ENCODE measurements around the gene TULP4.

DNA sequence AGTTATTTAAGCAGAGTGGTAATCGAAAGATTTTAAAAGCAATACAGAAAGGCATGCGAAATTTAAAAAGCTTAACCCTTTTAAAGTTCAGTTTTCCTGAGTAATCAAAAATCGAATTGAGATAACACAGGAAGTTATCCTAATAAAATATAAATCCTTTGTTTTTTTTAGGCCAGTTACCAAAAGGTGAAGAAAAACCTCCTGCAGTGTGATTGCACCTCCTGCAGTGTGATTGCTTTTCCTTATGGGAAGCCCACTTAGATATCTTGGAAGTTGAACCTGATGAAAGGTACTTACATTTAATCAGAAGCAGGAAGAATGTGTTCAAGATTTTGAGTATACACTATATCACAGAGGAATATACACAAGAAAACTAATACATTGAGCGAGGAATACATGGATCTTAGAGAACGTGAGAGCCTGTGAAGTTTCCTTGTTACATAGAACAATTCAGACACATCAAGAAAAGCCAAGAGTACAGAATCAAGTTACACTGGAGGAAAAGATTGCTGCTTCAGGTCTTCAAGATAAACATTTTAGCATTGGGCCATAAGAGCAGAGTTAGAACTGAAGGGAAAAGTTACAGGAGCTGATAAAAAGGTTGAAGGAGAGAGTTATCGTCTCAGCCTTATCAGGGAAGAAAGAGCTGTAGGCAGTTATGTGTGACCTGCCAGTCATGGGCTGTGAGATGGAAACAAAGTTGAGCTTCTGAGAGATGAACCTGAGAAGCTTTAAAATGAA, 240.0 kb downstream of the TULP4 start:
- TF ChIP-seq, protein P1, sequence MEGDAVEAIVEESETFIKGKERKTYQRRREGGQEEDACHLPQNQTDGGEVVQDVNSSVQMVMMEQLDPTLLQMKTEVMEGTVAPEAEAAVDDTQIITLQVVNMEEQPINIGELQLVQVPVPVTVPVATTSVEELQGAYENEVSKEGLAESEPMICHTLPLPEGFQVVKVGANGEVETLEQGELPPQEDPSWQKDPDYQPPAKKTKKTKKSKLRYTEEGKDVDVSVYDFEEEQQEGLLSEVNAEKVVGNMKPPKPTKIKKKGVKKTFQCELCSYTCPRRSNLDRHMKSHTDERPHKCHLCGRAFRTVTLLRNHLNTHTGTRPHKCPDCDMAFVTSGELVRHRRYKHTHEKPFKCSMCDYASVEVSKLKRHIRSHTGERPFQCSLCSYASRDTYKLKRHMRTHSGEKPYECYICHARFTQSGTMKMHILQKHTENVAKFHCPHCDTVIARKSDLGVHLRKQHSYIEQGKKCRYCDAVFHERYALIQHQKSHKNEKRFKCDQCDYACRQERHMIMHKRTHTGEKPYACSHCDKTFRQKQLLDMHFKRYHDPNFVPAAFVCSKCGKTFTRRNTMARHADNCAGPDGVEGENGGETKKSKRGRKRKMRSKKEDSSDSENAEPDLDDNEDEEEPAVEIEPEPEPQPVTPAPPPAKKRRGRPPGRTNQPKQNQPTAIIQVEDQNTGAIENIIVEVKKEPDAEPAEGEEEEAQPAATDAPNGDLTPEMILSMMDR (optimal IDR thresholded peaks at IDR 0.05 in 1 of 3, IDR thresholded peaks at IDR 0.05 in 1 of 3, conservative IDR thresholded peaks at IDR 0.05 in 1 of 3; ENCODE audit: extremely low read depth in 1 of 3, insufficient read depth in 2 of 3, low read length in 3 of 3), result no peak
- TF ChIP-seq EZH2 (IDR thresholded peaks at IDR 0.05; ENCODE audit: low read length), result no peak

Measured in keratinocyte (primary cell).